Esophagus squamous epithelium (tissue), 5 donors: ENCODE measurements around the gene SMIM10. TPM values are rescaled to one million over a fixed set of nuclear protein-coding genes. Genes with fewer than 3 reads are reported as not detected.

Experiments
- DNase-seq: peaks from one replicate; lab custom pipeline; 2025; lab: John Stamatoyannopoulos, UW
- H3K27ac ChIP-seq, 4 donors: fragments of 200-600 bp; sonication (generic); one replicate each; pipeline ENCODE4 v1.5.1; 2016 to 2019; ENCODE audit warnings: mild to moderate bottlenecking in 1 of 4
- H3K27me3 ChIP-seq, 4 donors: fragments of 200-600 bp; sonication (generic); 1 replicate in 3 of 4; 2 replicates in 1 of 4; pipeline versions ENCODE4 v1.5.1 to v1.6.0; 2017 to 2021; ENCODE audit warnings: antibody characterized with exemption in 1 of 4
- H3K36me3 ChIP-seq, 3 donors: fragments of 200-600 bp; sonication (generic); one replicate each; pipeline ENCODE4 v1.5.1; 2016 to 2019
- H3K4me1 ChIP-seq, 3 donors: fragments of 200-600 bp; sonication (generic); one replicate each; pipeline ENCODE4 v1.5.1; 2017 to 2019
- H3K4me3 ChIP-seq, 4 donors: fragments of 200-600 bp; sonication (generic); 1 replicate in 3 of 4; 2 replicates in 1 of 4; pipeline ENCODE4 v1.5.1; 2016 to 2019; ENCODE audit warnings: mild to moderate bottlenecking in 2 of 4, moderate library complexity in 1 of 4
- H3K9me3 ChIP-seq, 3 donors: fragments of 200-600 bp; sonication (generic); one replicate each; pipeline ENCODE4 v1.5.1; 2016 to 2019
- CTCF ChIP-seq, 6 experiments: fragments of 450-650 bp in 4 of 6; fragments of 200-600 bp in 2 of 6; sonication (generic) in 2 of 6; IDR thresholded peaks; one replicate each; pipeline ENCODE4 v1.5.1; 2016 to 2019; ENCODE audit warnings: antibody characterized with exemption in 6 of 6, mild to moderate bottlenecking in 4 of 6, moderate library complexity in 4 of 6
- POLR2A ChIP-seq, 4 donors: fragments of 450-650 bp; IDR thresholded peaks; one replicate each; pipeline ENCODE4 v1.6.1; 2017; ENCODE audit warnings: antibody characterized with exemption in 4 of 4, mild to moderate bottlenecking in 4 of 4, moderate library complexity in 3 of 4
- WGBS, 2 donors: methylation state at CpG; one replicate each; pipeline ENCODE4 v1.1.5; 2018; 5-methylcytosine and 5-hydroxymethylcytosine counted together
- intact Hi-C: fragments of 100-400 bp; cut with DNase I; formaldehyde crosslinking; loops from one replicate; pipeline ENCODE4 v1.15.0; 2022
- total RNA-seq, 4 donors: library from RNA; depleted of rRNA; stranded (reverse); fragments of >200 nt; gene quantifications; one replicate each; pipeline ENCODE4 v1.1.0, GENCODE V29; 2016
- donor health status: DM: yes; HTN: yes; CAD: no.

The SMIM10 gene
- total RNA-seq, 4 donors from 2014 or later: 1.1 to 2.1 TPM; not detected in 2

- H3K4me3 ChIP-seq: no peak overlapping the region
- no peaks in the 10 kb centered on the region for H3K9me3 ChIP-seq
- H3K4me1 ChIP-seq: peaks cover 0 to 17% (median 0%) of the 10 kb centered on the region in 3 donors
- no peak for DNase-seq
- H3K36me3 ChIP-seq: no peaks in the 10 kb centered on the region
- WGBS, 2 donors: 20 to 23% methylated on average over 4 of the region's 4 CpGs
- intact Hi-C loops: no loop called here
- TF ChIP-seq POLR2A (IDR thresholded peaks at IDR 0.05) (no peak), CTCF (IDR thresholded peaks at IDR 0.05) (peak in 5 of 6 experiments; percentile 30 to 54 (median 38))
- peak overlapping the region in 3 of 4 donors; percentile 41 to 48 (median 42) for H3K27ac ChIP-seq
- H3K27me3 ChIP-seq: no peaks in the 10 kb centered on the region
These were observed 8.7 kb downstream of the SMIM10 start for GRCh38 chrX:134999469-134999868.

GRCh38 chrX:135000516-135000915, 9.7 kb downstream of the SMIM10 start:
- WGBS, 2 donors: 25 to 39% methylated on average over 1 of the region's 1 CpG
- Histone ChIP-seq H3K27ac (peak overlapping the region in 3 of 4 donors; percentile 41 to 48 (median 42)), H3K27me3 (no peaks in the 10 kb centered on the region), H3K36me3 (no peaks in the 10 kb centered on the region), H3K4me1 (peaks cover 0 to 20% (median 0%) of the 10 kb centered on the region in 3 donors), H3K9me3 (no peaks in the 10 kb centered on the region), H3K4me3 (no peak overlapping the region)
- DNase-seq: no peak
- TF ChIP-seq CTCF (IDR thresholded peaks at IDR 0.05) (no peak), POLR2A (IDR thresholded peaks at IDR 0.05) (no peak)
- intact Hi-C loops: no loop called here

- TF ChIP-seq CTCF (IDR thresholded peaks at IDR 0.05): no peak
- TF ChIP-seq POLR2A (IDR thresholded peaks at IDR 0.05): peak in 1 of 4 donors; percentile 43
- no peaks in the 10 kb centered on the region for H3K27me3 ChIP-seq
- peak overlapping the region; percentile 59 to 81 (median 70) for H3K27ac ChIP-seq
- no peaks in the 10 kb centered on the region for H3K36me3 ChIP-seq
- intact Hi-C loops: no loop called here
- peaks cover 0 to 27% (median 0%) of the 10 kb centered on the region in 3 donors for H3K4me1 ChIP-seq
- no peaks in the 10 kb centered on the region for H3K9me3 ChIP-seq
- H3K4me3 ChIP-seq: peak overlapping the region; percentile 25 to 64 (median 42)
- WGBS, 2 donors: 0 to 24% methylated on average over 2 to 20 of the region's 35 CpGs
- DNase-seq: peak; percentile 22
These were observed 13.3 kb downstream of the SMIM10 start for GRCh38 chrX:135003876-135004623.

- H3K27me3 ChIP-seq: no peaks in the 10 kb centered on the region
- TF ChIP-seq POLR2A (IDR thresholded peaks at IDR 0.05) (no peak), CTCF (IDR thresholded peaks at IDR 0.05) (no peak)
- H3K4me1 ChIP-seq: peaks cover 0 to 37% (median 0%) of the 10 kb centered on the region in 3 donors
- 61% methylated on average over 3 of the region's 4 CpGs; no CpG with 5 or more reads in 1 of the 2 donors for WGBS, 2 donors
- H3K27ac ChIP-seq: no peak overlapping the region
- no peak overlapping the region for H3K4me3 ChIP-seq
- H3K36me3 ChIP-seq: no peaks in the 10 kb centered on the region
- H3K9me3 ChIP-seq: no peaks in the 10 kb centered on the region
- intact Hi-C loops: no loop called here
- no peak for DNase-seq
These were observed 15.4 kb downstream of the SMIM10 start for GRCh38 chrX:135006187-135006586.

GRCh38 chrX:135009057-135009610, 18.3 kb downstream of the SMIM10 start:
- H3K27ac ChIP-seq: peak overlapping the region in 2 of 4 donors; percentile 26 to 57
- peaks cover 0 to 34% (median 0%) of the 10 kb centered on the region in 3 donors for H3K4me1 ChIP-seq
- H3K4me3 ChIP-seq: no peak overlapping the region
- intact Hi-C loops: no loop called here
- H3K27me3 ChIP-seq: no peaks in the 10 kb centered on the region
- DNase-seq: no peak
- H3K36me3 ChIP-seq: no peaks in the 10 kb centered on the region
- 50 to 58% methylated on average over 1 of the region's 1 CpG for WGBS, 2 donors
- TF ChIP-seq POLR2A (IDR thresholded peaks at IDR 0.05) (no peak), CTCF (IDR thresholded peaks at IDR 0.05) (no peak)
- H3K9me3 ChIP-seq: no peaks in the 10 kb centered on the region
